Neural cell (in vitro differentiated cells): ENCODE data around the gene FAM177B. TPM values are rescaled to one million over a fixed set of nuclear protein-coding genes. Genes with fewer than 3 reads are reported as not detected.
A peak's percentile ranks its signal among the peaks of the same experiment; 100 is the strongest.

Experiments used
- H2AFZ ChIP-seq: fragments of 200-600, 300-800 bp; sonication (generic), shearing (Covaris generic); 2 replicates; pipeline ENCODE4 v1.6.0; 2014; ENCODE audit warnings: low read depth, mild to moderate bottlenecking, antibody characterized with exemption, low read length, moderate library complexity
- H3F3A ChIP-seq: fragments of 200-600 bp; shearing (Covaris generic); 2 replicates; pipeline ENCODE4 v1.6.1; 2016; ENCODE audit warnings: mild to moderate bottlenecking, moderate library complexity, mixed read lengths, antibody characterized with exemption, low read length; ENCODE audit not compliant: insufficient read depth, poor library complexity, severe bottlenecking
- H3K27ac ChIP-seq: fragments of 200-600, 300-800 bp; sonication (generic), shearing (Covaris generic); 2 replicates; pipeline ENCODE4 v1.5.1; 2014; ENCODE audit warnings: mild to moderate bottlenecking, low read length, moderate library complexity
- H3K27me3 ChIP-seq: fragments of 300-800, 200-600 bp; sonication (generic), shearing (Covaris generic); 2 replicates; pipeline ENCODE4 v1.6.0; 2014; ENCODE audit warnings: mild to moderate bottlenecking, low read depth, low read length, moderate library complexity; ENCODE audit not compliant: insufficient read depth
- H3K36me3 ChIP-seq: fragments of 300-800, 200-600 bp; sonication (generic), shearing (Covaris generic); 2 replicates; pipeline ENCODE4 v1.5.1; 2014; ENCODE audit warnings: mild to moderate bottlenecking, antibody characterized with exemption, low read length, moderate library complexity; ENCODE audit not compliant: insufficient read depth
- H3K4me2 ChIP-seq: fragments of 300-800, 200-600 bp; sonication (generic), shearing (Covaris generic); 2 replicates; pipeline ENCODE4 v1.6.0; 2014; ENCODE audit warnings: mild to moderate bottlenecking, low read length
- H3K4me3 ChIP-seq: fragments of 300-800, 200-600 bp; sonication (generic), shearing (Covaris generic); 2 replicates; pipeline ENCODE4 v1.5.1; 2014; ENCODE audit warnings: mild to moderate bottlenecking, low read length, moderate library complexity
- H3K79me2 ChIP-seq: fragments of 200-600 bp; shearing (Covaris generic); replicated peaks from 2 replicates; pipeline ENCODE4 v1.6.0; 2014; ENCODE audit warnings: mild to moderate bottlenecking, low read length, moderate library complexity; ENCODE audit not compliant: insufficient read depth
- H3K9ac ChIP-seq: fragments of 300-800, 200-600 bp; sonication (generic), shearing (Covaris generic); 2 replicates; pipeline ENCODE4 v1.6.1; 2016; ENCODE audit warnings: mild to moderate bottlenecking, low read length, mixed read lengths
- H3K9me2 ChIP-seq: fragments of 200-600 bp; shearing (Covaris generic); 2 replicates; pipeline ENCODE4 v1.6.1; 2016; ENCODE audit warnings: mild to moderate bottlenecking, low read length, mixed read lengths; ENCODE audit not compliant: insufficient read depth
- H3K9me3 ChIP-seq: fragments of 200-600, 300-800 bp; sonication (generic), shearing (Covaris generic); 2 replicates; pipeline ENCODE4 v1.6.1; 2016; ENCODE audit warnings: mild to moderate bottlenecking, mixed run types, low read length, moderate library complexity, mixed read lengths
- H4K20me1 ChIP-seq: fragments of 200-600 bp; shearing (Covaris generic); 2 replicates; pipeline ENCODE4 v1.6.1; 2016; ENCODE audit warnings: mild to moderate bottlenecking, mixed run types; ENCODE audit not compliant: insufficient read depth
- CTCF ChIP-seq: fragments of 450-650 bp; IDR thresholded peaks from 2 replicates; pipeline ENCODE4 v1.5.1; 2014; ENCODE audit warnings: antibody characterized with exemption, mild to moderate bottlenecking, moderate library complexity; ENCODE audit not compliant: poor library complexity, severe bottlenecking
- EP300 ChIP-seq: fragments of 450-650 bp; conservative IDR thresholded peaks from 2 replicates; pipeline ENCODE4 v1.6.1; 2014; ENCODE audit warnings: antibody characterized with exemption, mild to moderate bottlenecking, moderate library complexity; ENCODE audit not compliant: poor library complexity, severe bottlenecking
- EZH2 ChIP-seq: fragments of 200-600, 300-800 bp; shearing (Covaris generic), sonication (generic); IDR thresholded peaks from 2 replicates; pipeline ENCODE4 v1.6.1; 2014; ENCODE audit warnings: antibody characterized with exemption, low read length, borderline replicate concordance, mild to moderate bottlenecking; ENCODE audit not compliant: insufficient read depth, poor library complexity, severe bottlenecking
- MXI1 ChIP-seq: fragments of 450-650 bp; conservative IDR thresholded peaks from 2 replicates; pipeline ENCODE4 v1.6.1; 2014; ENCODE audit warnings: antibody characterized with exemption, mild to moderate bottlenecking; ENCODE audit not compliant: poor library complexity, severe bottlenecking
- POLR2AphosphoS5 ChIP-seq: IDR thresholded peaks from 2 replicates; pipeline ENCODE4 v1.6.1; 2012
- RAD21 ChIP-seq: fragments of 450-650 bp; conservative IDR thresholded peaks from 2 replicates; pipeline ENCODE4 v1.6.1; 2014; ENCODE audit warnings: antibody characterized with exemption, mild to moderate bottlenecking, moderate library complexity
- REST ChIP-seq: IDR thresholded peaks from 2 replicates; pipeline ENCODE4 v1.6.1; 2012; ENCODE audit warnings: borderline replicate concordance
- SMC3 ChIP-seq: fragments of 450-650 bp; conservative IDR thresholded peaks from 2 replicates; pipeline ENCODE4 v1.6.1; 2014; ENCODE audit warnings: antibody characterized with exemption, mild to moderate bottlenecking, moderate library complexity; ENCODE audit not compliant: poor library complexity
- TAF1 ChIP-seq: IDR thresholded peaks from 2 replicates; pipeline ENCODE4 v1.6.1; 2012; ENCODE audit warnings: low read depth
- polyA plus RNA-seq: library from polyadenylated mRNA; depleted of rRNA; stranded (reverse); fragments of >200 nt; gene quantifications from 2 replicates; pipeline ENCODE4 v1.2.3, GENCODE V29; 2014

Gene FAM177B
- polyA plus RNA-seq, 1 donor from 2014 or later = not detected

- TF ChIP-seq SMC3 (no peak), RAD21 (no peak), EP300 (no peak), REST (no peak), EZH2 (no peak), POLR2AphosphoS5 (no peak), TAF1 (no peak), MXI1 (no peak), CTCF (no peak)
- Histone ChIP-seq H2AFZ (no peak overlapping the region), H3F3A (no peaks in the 10 kb centered on the region), H3K36me3 (no peaks in the 10 kb centered on the region), H3K9me3 (no peaks in the 10 kb centered on the region), H3K4me3 (no peak overlapping the region), H3K79me2 (peaks cover 49% of the 10 kb centered on the region), H3K4me2 (no peak overlapping the region), H3K27ac (no peak overlapping the region), H3K27me3 (no peaks in the 10 kb centered on the region), H3K9me2 (no peaks in the 10 kb centered on the region), H3K9ac (no peak overlapping the region), H4K20me1 (no peaks in the 10 kb centered on the region)
Measured at GRCh38 chr1:222709700-222710153, 27.3 kb upstream of the FAM177B start.

GRCh38 chr1:222711319-222712252, 25.4 kb upstream of the FAM177B start:
- H2AFZ ChIP-seq = peak overlapping the region; percentile 65
- peak overlapping the region; percentile 76 for H3K4me2 ChIP-seq
- no peaks in the 10 kb centered on the region for H3K36me3 ChIP-seq
- peak overlapping the region; percentile 50 for H3K27ac ChIP-seq
- peak overlapping the region; percentile 61 for H3K9ac ChIP-seq
- TF ChIP-seq POLR2AphosphoS5 (no peak), MXI1 (peak; percentile 68), RAD21 (peak; percentile 12)
- H3K79me2 ChIP-seq = peaks cover 45% of the 10 kb centered on the region
- H4K20me1 ChIP-seq = no peaks in the 10 kb centered on the region
- H3K4me3 ChIP-seq = peak overlapping the region; percentile 77
- H3K9me2 ChIP-seq = no peaks in the 10 kb centered on the region
- H3F3A ChIP-seq = no peaks in the 10 kb centered on the region
- no peaks in the 10 kb centered on the region for H3K9me3 ChIP-seq
- H3K27me3 ChIP-seq = no peaks in the 10 kb centered on the region
